Omental fat pad (tissue), 4 donors: Measurements from ENCODE around the gene PLA2G4B. TPM values are rescaled to one million over a fixed set of nuclear protein-coding genes. Genes with fewer than 3 reads are reported as not detected.

ENCODE experiments used
- ATAC-seq: fragments of 150-250 bp; one replicate; pipeline ENCODE4 v1.9.1; 2016; ENCODE audit warnings: mild to moderate bottlenecking, moderate library complexity; ENCODE audit not compliant: low FRiP score
- DNase-seq: peaks from one replicate; pipeline ENCODE4 v3.0.0-alpha.2; 2019; ENCODE audit warnings: low spot score
- CTCF ChIP-seq, 3 donors: fragments of 450-650 bp; IDR thresholded peaks; one replicate each; pipeline ENCODE4 v1.5.1; 2016 to 2017; ENCODE audit warnings: antibody characterized with exemption in 3 of 3, mild to moderate bottlenecking in 3 of 3, moderate library complexity in 2 of 3
- total RNA-seq, 4 donors: library from RNA; depleted of rRNA; stranded (reverse); fragments of >200 nt; gene quantifications; one replicate each; pipeline ENCODE4 v1.1.0, GENCODE V29; 2016

PLA2G4B gene
- total RNA-seq, 4 donors from 2014 or later = 1.1 to 13.6 (median 2.3) TPM

- no peak for DNase-seq
- ATAC-seq = no peak
- TF ChIP-seq CTCF (IDR thresholded peaks at IDR 0.05) = no peak
These were observed 16.8 kb downstream of the PLA2G4B start for GRCh38 chr15:41855261-41855961.

- TF ChIP-seq CTCF (IDR thresholded peaks at IDR 0.05) = no peak
- DNase-seq (no peak), ATAC-seq (no peak)
These were observed 17.6 kb downstream of the PLA2G4B start for GRCh38 chr15:41856262-41856661.

- no peak for DNase-seq
- TF ChIP-seq CTCF (IDR thresholded peaks at IDR 0.05) = no peak
- no peak for ATAC-seq
These were observed 18.1 kb downstream of the PLA2G4B start for GRCh38 chr15:41856716-41857115.

GRCh38 chr15:41857316-41857715 lies 18.7 kb downstream of the PLA2G4B start:
- ATAC-seq (no peak), DNase-seq (no peak)
- TF ChIP-seq CTCF (IDR thresholded peaks at IDR 0.05) = no peak

- no peak for TF ChIP-seq CTCF (IDR thresholded peaks at IDR 0.05)
- DNase-seq (no peak), ATAC-seq (no peak)
These were observed 20.1 kb downstream of the PLA2G4B start for GRCh38 chr15:41858756-41859155.

GRCh38 chr15:41860049-41860828 lies 21.6 kb downstream of the PLA2G4B start:
- ATAC-seq (no peak), DNase-seq (no peak)
- no peak for TF ChIP-seq CTCF (IDR thresholded peaks at IDR 0.05)
